H1 (cell line): Measurements from ENCODE around the gene SUOX. TPM values are rescaled to one million over a fixed set of nuclear protein-coding genes. Genes with fewer than 3 reads are reported as not detected.

ENCODE experiments used
- CHD2 ChIP-seq: IDR thresholded peaks from 2 replicates; pipeline ENCODE4 v1.6.1; 2012; ENCODE audit warnings: low read length, improper control_type of control experiment
- CREB1 ChIP-seq: IDR thresholded peaks from 2 replicates; pipeline ENCODE4 v1.6.1; 2012; ENCODE audit warnings: inconsistent platforms
- GTF2F1 ChIP-seq: IDR thresholded peaks from 2 replicates; pipeline ENCODE4 v1.6.1; 2012; ENCODE audit warnings: low read depth, low read length, improper control_type of control experiment, borderline replicate concordance
- HDAC2 ChIP-seq, 2 experiments: fragments of 300-600 bp in 1 of 2; sonication (generic) in 1 of 2; IDR thresholded peaks; 2 replicates each; pipeline ENCODE4 v1.6.1; 2011 to 2012; ENCODE audit warnings: low read depth in 2 of 2, low read length in 2 of 2, mild to moderate bottlenecking in 2 of 2, moderate library complexity in 2 of 2, borderline replicate concordance in 1 of 2, inconsistent platforms in 1 of 2
- JUND ChIP-seq: IDR thresholded peaks from 2 replicates; pipeline ENCODE4 v1.6.1; 2011; ENCODE audit warnings: mild to moderate bottlenecking, improper control_type of control experiment, low read length
- KDM1A ChIP-seq: fragments of 200-600, 300-600 bp; sonication (generic); IDR thresholded peaks from 2 replicates; pipeline ENCODE4 v1.7.1; 2016; ENCODE audit warnings: mild to moderate bottlenecking, low read length, borderline replicate concordance
- PHF8 ChIP-seq: fragments of 200-600 bp; sonication (generic); conservative IDR thresholded peaks from 2 replicates; pipeline ENCODE4 v1.7.1; 2012; ENCODE audit warnings: low read depth, mild to moderate bottlenecking, inconsistent platforms, low read length, moderate library complexity
- POLR2A ChIP-seq, 2 experiments: IDR thresholded peaks; 1 replicate in 1 of 2; 2 replicates in 1 of 2; pipeline ENCODE4 v1.6.1; 2011; ENCODE audit warnings: low read depth in 2 of 2, low read length in 2 of 2, mild to moderate bottlenecking in 2 of 2; ENCODE audit errors: control extremely low read depth in 1 of 2
- SAP30 ChIP-seq: fragments of 300-600 bp; sonication (generic); IDR thresholded peaks from 2 replicates; pipeline ENCODE4 v1.7.1; 2012; ENCODE audit warnings: low read length, moderate library complexity, mild to moderate bottlenecking, inconsistent platforms; ENCODE audit not compliant: insufficient read depth, insufficient replicate concordance
- SIN3A ChIP-seq, 2 experiments: IDR thresholded peaks in 1 of 2; conservative IDR thresholded peaks in 1 of 2; 2 replicates each; pipeline ENCODE4 v1.6.1; 2011 to 2012; ENCODE audit warnings: low read length in 2 of 2, improper control_type of control experiment in 1 of 2, low read depth in 1 of 2, mild to moderate bottlenecking in 1 of 2
- SIX5 ChIP-seq: IDR thresholded peaks from 2 replicates; pipeline ENCODE4 v1.6.1; 2011; ENCODE audit warnings: mild to moderate bottlenecking, low read depth, low read length
- SP1 ChIP-seq: IDR thresholded peaks from 2 replicates; pipeline ENCODE4 v1.6.1; 2011; ENCODE audit warnings: low read depth, low read length
- SP2 ChIP-seq: IDR thresholded peaks from 2 replicates; pipeline ENCODE4 v1.6.1; 2012; ENCODE audit warnings: mild to moderate bottlenecking, low read length, inconsistent platforms
- SP4 ChIP-seq: IDR thresholded peaks from 2 replicates; pipeline ENCODE4 v1.6.1; 2012; ENCODE audit warnings: low read length, inconsistent platforms
- SUZ12 ChIP-seq: fragments of 200-600 bp; sonication (generic); IDR thresholded peaks from 2 replicates; pipeline ENCODE4 v1.6.1; 2012; ENCODE audit warnings: mild to moderate bottlenecking, inconsistent platforms, low read length, moderate library complexity, mixed read lengths
- TAF1 ChIP-seq: IDR thresholded peaks from 2 replicates; pipeline ENCODE4 v1.6.1; 2011; ENCODE audit warnings: mild to moderate bottlenecking, low read depth, low read length
- TBP ChIP-seq: IDR thresholded peaks from 2 replicates; pipeline ENCODE4 v1.6.1; 2011; ENCODE audit warnings: low read depth, low read length, improper control_type of control experiment
- YY1 ChIP-seq: IDR thresholded peaks from 2 replicates; pipeline ENCODE4 v1.6.1; 2011; ENCODE audit warnings: low read depth, mild to moderate bottlenecking, low read length
- polyA plus RNA-seq, 7 experiments: library from polyadenylated mRNA; depleted of rRNA in 3 of 7; stranded (reverse) in 5 of 7; unstranded in 2 of 7; fragments of >200 nt in 5 of 7; fragments of 200-250 nt in 2 of 7; gene quantifications; 1 replicate in 5 of 7; 2 replicates in 1 of 7; 4 replicates in 1 of 7; pipeline versions ENCODE4 v1.2.1 to v1.2.3, GENCODE V29; 2011 to 2013; ENCODE audit warnings: missing spikeins in 2 of 7, mixed read lengths in 2 of 7
- total RNA-seq: library from RNA; stranded (reverse); fragmentation: NEBNext Ultra II Directional; extraction: Animal tissue kit (Norgen Biotek cat#: 25700); gene quantifications from 2 replicates; pipeline ENCODE4 v1.2.1, GENCODE V29; 2021
- TF ChIP-seq, protein P1 (sequence below): IDR thresholded peaks from 2 replicates; pipeline ENCODE4 v1.6.1; 2011; ENCODE audit warnings: low read length, improper control_type of control experiment

The SUOX gene
- total and polyA plus RNA-seq, 2 of the 8 experiments (the other 6 are each of a cell fraction or from before 2014, with no cell fraction given) = 22.5 to 31.3 TPM

GRCh38 chr12:55973599-55974307 lies 23.3 kb upstream of the SUOX start, which contains the start of gene RAB5B (continued):
- no peak for TF ChIP-seq SIX5
- TF ChIP-seq SP1 = peak; percentile 100
- TF ChIP-seq JUND = no peak; the same call in 1 of the 2 replicates
- peak; percentile 98 for TF ChIP-seq SP4
- peak; percentile 97 for TF ChIP-seq SIN3A (conservative IDR thresholded peaks at IDR 0.05 in 1 of 2, IDR thresholded peaks at IDR 0.05 in 1 of 2; ENCODE audit: low read depth in 1 of 2, low read length in 2 of 2)
- TF ChIP-seq SUZ12 = no peak
- peak; percentile 88 to 93 for TF ChIP-seq POLR2A (IDR thresholded peaks at IDR 0.05; ENCODE audit: control extremely low read depth in 1 of 2, low read depth in 2 of 2, low read length in 2 of 2)
- TF ChIP-seq YY1 = peak; percentile 63; the same call in 1 of the 2 replicates
- no peak for TF ChIP-seq KDM1A
- TF ChIP-seq SP2 = peak; percentile 100
- peak in 1 of 2 experiments; percentile 92; a peak in 2 of 4 replicates for TF ChIP-seq HDAC2 (IDR thresholded peaks at IDR 0.05; ENCODE audit: borderline replicate concordance in 1 of 2, low read depth in 2 of 2, low read length in 2 of 2)
- TF ChIP-seq SAP30 = peak; percentile 70
- TF ChIP-seq, protein P1, sequence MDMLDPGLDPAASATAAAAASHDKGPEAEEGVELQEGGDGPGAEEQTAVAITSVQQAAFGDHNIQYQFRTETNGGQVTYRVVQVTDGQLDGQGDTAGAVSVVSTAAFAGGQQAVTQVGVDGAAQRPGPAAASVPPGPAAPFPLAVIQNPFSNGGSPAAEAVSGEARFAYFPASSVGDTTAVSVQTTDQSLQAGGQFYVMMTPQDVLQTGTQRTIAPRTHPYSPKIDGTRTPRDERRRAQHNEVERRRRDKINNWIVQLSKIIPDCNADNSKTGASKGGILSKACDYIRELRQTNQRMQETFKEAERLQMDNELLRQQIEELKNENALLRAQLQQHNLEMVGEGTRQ = peak; percentile 6
- peak; percentile 98 for TF ChIP-seq TAF1
- peak; percentile 98 for TF ChIP-seq CHD2
- peak; percentile 92 for TF ChIP-seq PHF8
- TF ChIP-seq CREB1 = peak; percentile 93
- peak; percentile 94 for TF ChIP-seq TBP
- TF ChIP-seq GTF2F1 = 0 out of 2 replicates have a peak, but pooled peaks have one; percentile 45
